GM23338 (cell line): Measurements from ENCODE around the gene OSBPL10. TPM values are rescaled to one million over a fixed set of nuclear protein-coding genes. Genes with fewer than 3 reads are reported as not detected.
A peak's percentile ranks its signal among the peaks of the same experiment; 100 is the strongest.

ENCODE experiments used
- ATAC-seq: fragments of 200-7000 bp; cut with Tn5 transposase; 3 replicates; pipeline ENCODE4 v1.9.1; 2020
- DNase-seq: peaks from one replicate; pipeline ENCODE4 v3.0.0-alpha.2; 2015; ENCODE audit warnings: low spot score
- H2AFZ ChIP-seq: fragments of 200-600 bp; sonication (generic); 2 replicates; pipeline ENCODE4 v1.8.0; 2016; ENCODE audit warnings: antibody characterized with exemption, mild to moderate bottlenecking, moderate library complexity
- H3F3A ChIP-seq: fragments of 200-600 bp; sonication (generic); replicated peaks from 2 replicates; pipeline ENCODE4 v1.8.0; 2017; ENCODE audit warnings: antibody characterized with exemption, mixed run types, low read depth
- H3K27ac ChIP-seq: fragments of 200-600 bp; sonication (generic); 2 replicates; pipeline ENCODE4 v1.6.1; 2016; ENCODE audit warnings: low read depth
- H3K27me3 ChIP-seq: fragments of 200-600 bp; sonication (generic); 2 replicates; pipeline ENCODE4 v1.8.0; 2016; ENCODE audit warnings: mild to moderate bottlenecking, mixed run types, moderate library complexity; ENCODE audit not compliant: insufficient read depth
- H3K36me3 ChIP-seq: fragments of 200-600 bp; sonication (generic); 2 replicates; pipeline ENCODE4 v1.8.0; 2016; ENCODE audit warnings: mild to moderate bottlenecking; ENCODE audit not compliant: insufficient read depth
- H3K4me1 ChIP-seq: fragments of 200-600 bp; sonication (generic); 2 replicates; pipeline ENCODE4 v1.8.0; 2016; ENCODE audit warnings: mild to moderate bottlenecking, moderate library complexity; ENCODE audit not compliant: insufficient read depth
- H3K4me2 ChIP-seq: fragments of 200-600 bp; sonication (generic); 2 replicates; pipeline ENCODE4 v1.7.1; 2017; ENCODE audit warnings: mixed run types
- H3K4me3 ChIP-seq: fragments of 200-600 bp; sonication (generic); 2 replicates; pipeline ENCODE4 v1.6.1; 2016; ENCODE audit warnings: mixed run types
- H3K79me2 ChIP-seq: fragments of 200-600 bp; sonication (generic); replicated peaks from 2 replicates; pipeline ENCODE4 v1.8.0; 2017; ENCODE audit warnings: mild to moderate bottlenecking; ENCODE audit not compliant: insufficient read depth
- H3K9me2 ChIP-seq: fragments of 200-600 bp; sonication (generic); 2 replicates; pipeline ENCODE4 v1.8.0; 2017; ENCODE audit not compliant: insufficient read depth
- H4K20me1 ChIP-seq: fragments of 200-600 bp; sonication (generic); replicated peaks from 2 replicates; pipeline ENCODE4 v1.8.0; 2017; ENCODE audit warnings: mild to moderate bottlenecking; ENCODE audit not compliant: insufficient read depth
- H3K27ac Mint-ChIP-seq: 2 replicates; pipeline ENCODE4 v1.8.0; 2020; ENCODE audit warnings: inconsistent platforms, mild to moderate bottlenecking, moderate library complexity, mixed read lengths
- H3K27me3 Mint-ChIP-seq: 3 replicates; pipeline ENCODE4 v1.8.0; 2022; ENCODE audit warnings: low read depth, mild to moderate bottlenecking, moderate library complexity, mixed read lengths, inconsistent platforms; ENCODE audit not compliant: insufficient read depth, poor library complexity
- H3K36me3 Mint-ChIP-seq: 3 replicates; pipeline ENCODE4 v1.8.0; 2021; ENCODE audit warnings: low read depth, mild to moderate bottlenecking, inconsistent platforms, moderate library complexity, mixed read lengths
- H3K4me1 Mint-ChIP-seq: 3 replicates; pipeline ENCODE4 v1.8.0; 2020; ENCODE audit warnings: mild to moderate bottlenecking, inconsistent platforms, mixed read lengths
- H3K4me3 Mint-ChIP-seq: 3 replicates; pipeline ENCODE4 v1.8.0; 2021; ENCODE audit warnings: moderate library complexity, mild to moderate bottlenecking, inconsistent platforms, mixed read lengths
- H3K9me3 Mint-ChIP-seq: 3 replicates; pipeline ENCODE4 v1.8.0; 2020; ENCODE audit warnings: moderate library complexity, mild to moderate bottlenecking, inconsistent platforms, mixed read lengths
- CREB1 ChIP-seq: fragments of 250-450 bp; sonication (Bioruptor Pico); IDR thresholded peaks from 2 replicates; pipeline ENCODE4 v1.5.0; 2020; ENCODE audit warnings: low read depth, mild to moderate bottlenecking, moderate library complexity
- CTCF ChIP-seq, 2 experiments: fragments of 200-600 bp in 1 of 2; sonication (generic) in 1 of 2; conservative IDR thresholded peaks; 2 replicates each; pipeline versions ENCODE4 v1.5.1 to v1.6.1; 2016 to 2017; ENCODE audit warnings: antibody characterized with exemption in 2 of 2, low read depth in 2 of 2, mild to moderate bottlenecking in 2 of 2, moderate library complexity in 1 of 2
- ETS1 ChIP-seq: IDR thresholded peaks from 2 replicates; pipeline ENCODE4 v1.6.1; 2016; ENCODE audit warnings: antibody characterized with exemption
- EZH2 ChIP-seq: fragments of 200-600 bp; sonication (generic); IDR thresholded peaks from one replicate; pipeline ENCODE4 v1.8.0; 2017; ENCODE audit warnings: antibody characterized with exemption, mild to moderate bottlenecking, low read depth; ENCODE audit not compliant: unreplicated experiment
- EZH2phosphoT487 ChIP-seq: fragments of 200-600 bp; sonication (generic); IDR thresholded peaks from one replicate; pipeline ENCODE4 v1.8.1; 2018; ENCODE audit warnings: antibody characterized with exemption; ENCODE audit not compliant: unreplicated experiment
- JUNB ChIP-seq: IDR thresholded peaks from one replicate; pipeline ENCODE4 v1.6.1; 2016; ENCODE audit warnings: antibody characterized with exemption; ENCODE audit not compliant: unreplicated experiment
- NANOG ChIP-seq: IDR thresholded peaks from 2 replicates; pipeline ENCODE4 v1.6.1; 2016; ENCODE audit warnings: antibody characterized with exemption, borderline replicate concordance
- POLR2AphosphoS5 ChIP-seq: IDR thresholded peaks from 2 replicates; pipeline ENCODE4 v1.6.1; 2016; ENCODE audit warnings: antibody characterized with exemption, low read depth
- REST ChIP-seq: IDR thresholded peaks from one replicate; pipeline ENCODE4 v1.6.1; 2018; ENCODE audit warnings: antibody characterized with exemption; ENCODE audit not compliant: unreplicated experiment
- STAT1 ChIP-seq: IDR thresholded peaks from one replicate; pipeline ENCODE4 v1.6.1; 2016; ENCODE audit warnings: antibody characterized with exemption; ENCODE audit not compliant: unreplicated experiment
- ZNF114 ChIP-seq: fragments of 250-450 bp; sonication (Bioruptor Pico); IDR thresholded peaks from 2 replicates; pipeline ENCODE4 v1.5.0; 2020; ENCODE audit warnings: mild to moderate bottlenecking, moderate library complexity
- ZNF331 ChIP-seq: fragments of 250-450 bp; sonication (Bioruptor Pico); IDR thresholded peaks from 2 replicates; pipeline ENCODE4 v1.5.0; 2020; ENCODE audit warnings: low read depth, mild to moderate bottlenecking, moderate library complexity
- ZNF462 ChIP-seq: fragments of 250-450 bp; sonication (Bioruptor Pico); IDR thresholded peaks from 2 replicates; pipeline ENCODE4 v1.5.0; 2020; ENCODE audit warnings: mild to moderate bottlenecking, moderate library complexity
- polyA plus RNA-seq: library from polyadenylated mRNA; unstranded; fragments of >200 nt; fragmentation: Nextera tagmentation; extraction: Ambion mirVana; gene quantifications from 2 replicates; pipeline ENCODE4 v1.2.1, GENCODE V29; 2016
- total RNA-seq: library from RNA; depleted of rRNA; stranded (reverse); fragments of >200 nt; shearing (Covaris generic); gene quantifications from 2 replicates; pipeline ENCODE4 v1.2.3, GENCODE V29; 2014

The OSBPL10 gene
- total and polyA plus RNA-seq, 2 experiments from 2014 or later, result 23.8 to 149 TPM

- Histone ChIP-seq H3K4me2 (peak overlapping the region; percentile 52; the same call in 1 of the 2 replicates), H3F3A (no peaks in the 10 kb centered on the region), H3K27ac (no peak overlapping the region; the same call in 1 of the 2 replicates), H3K4me1 (peaks cover 25% of the 10 kb centered on the region), H3K79me2 (peaks cover 28% of the 10 kb centered on the region), H2AFZ (no peak overlapping the region), H3K36me3 (no peaks in the 10 kb centered on the region; the same call in 1 of the 2 replicates), H3K9me2 (no peaks in the 10 kb centered on the region), H3K4me3 (no peak overlapping the region), H4K20me1 (no peaks in the 10 kb centered on the region), H3K27me3 (no peaks in the 10 kb centered on the region)
- DNase-seq, result no peak
- Mint-ChIP-seq H3K4me1 (peaks cover 28% of the 10 kb centered on the region), H3K4me3 (no peak overlapping the region), H3K27ac (0 out of 2 replicates have a peak overlapping the region, but pooled peaks have one; percentile 74), H3K36me3 (no peaks in the 10 kb centered on the region; the same call in 1 of the 3 replicates), H3K9me3 (no peaks in the 10 kb centered on the region), H3K27me3 (peaks cover under 1% of the 10 kb centered on the region)
- TF ChIP-seq STAT1 (no peak), ZNF462 (no peak), JUNB (no peak), CREB1 (CRISPR knock-in tag) (no peak), EZH2 (no peak), REST (no peak), EZH2phosphoT487 (no peak), POLR2AphosphoS5 (no peak), ETS1 (no peak), ZNF114 (CRISPR knock-in tag) (no peak), CTCF (conservative IDR thresholded peaks at IDR 0.05; ENCODE audit: low read depth in 2 of 2) (no peak), ZNF331 (CRISPR knock-in tag) (no peak), NANOG (no peak)
- ATAC-seq, result no peak
Measured at GRCh38 chr3:31616711-31617110, 364.4 kb downstream of the OSBPL10 start.
